SK-N-SH (cell line): ENCODE results near the gene RFX1. TPM values are rescaled to one million over a fixed set of nuclear protein-coding genes. Genes with fewer than 3 reads are reported as not detected.

ENCODE experiments used
- CTCF ChIA-PET: fragments of 300-600, 350-600 bp; formaldehyde crosslinking; extraction: SDS; loops from one replicate; lab custom pipeline; 2021; lab: Yijun Ruan, JAX
- POLR2A ChIA-PET: fragments of 350-600 bp; sonication (Branson Sonifier 250); formaldehyde crosslinking; extraction: SDS; loops from one replicate; lab custom pipeline; 2020; ENCODE audit warnings: antibody characterized with exemption, inconsistent platforms; lab: Yijun Ruan, JAX
- DNase-seq: peaks from one replicate; pipeline ENCODE4 v3.0.0; 2012
- H2AFZ ChIP-seq: fragments of 200-600 bp; sonication (generic); 2 replicates; pipeline ENCODE4 v1.8.1; 2016; ENCODE audit warnings: antibody characterized with exemption, mild to moderate bottlenecking, low read depth
- H3F3A ChIP-seq: fragments of 200-600 bp; sonication (generic); replicated peaks from 2 replicates; pipeline ENCODE3; 2016; ENCODE audit warnings: antibody characterized with exemption, mild to moderate bottlenecking; ENCODE audit not compliant: insufficient read depth
- H3K27ac ChIP-seq, 2 experiments: fragments of 200-500 bp in 1 of 2; fragments of 200-600 bp in 1 of 2; sonication (Bioruptor generic) in 1 of 2; sonication (generic), shearing (Covaris generic) in 1 of 2; 2 replicates each; pipeline versions ENCODE4 v1.5.1 to v1.6.1; 2014 to 2016; ENCODE audit warnings: low read depth in 2 of 2, inconsistent platforms in 1 of 2, low read length in 1 of 2, mild to moderate bottlenecking in 1 of 2, mixed read lengths in 1 of 2
- H3K27me3 ChIP-seq: fragments of 200-600 bp; sonication (generic), shearing (Covaris generic); 2 replicates; pipeline ENCODE4 v1.6.1; 2016; ENCODE audit warnings: mixed run types; ENCODE audit not compliant: insufficient read depth
- H3K36me3 ChIP-seq, 2 experiments: fragments of 200-500 bp in 1 of 2; fragments of 200-600 bp in 1 of 2; sonication (Bioruptor generic) in 1 of 2; sonication (generic) in 1 of 2; replicated peaks in 1 of 2; 2 replicates each; pipeline versions ENCODE3 to v1.5.1; 2014 to 2016; ENCODE audit warnings: low read length in 1 of 2, mild to moderate bottlenecking in 1 of 2; ENCODE audit not compliant: insufficient read depth in 2 of 2, control insufficient read depth in 1 of 2
- H3K4me1 ChIP-seq, 2 experiments: fragments of 200-500 bp in 1 of 2; fragments of 200-600 bp in 1 of 2; sonication (Bioruptor generic) in 1 of 2; sonication (generic), shearing (Covaris generic) in 1 of 2; 2 replicates each; pipeline versions ENCODE4 v1.5.1 to v1.6.1; 2014 to 2016; ENCODE audit warnings: low read depth in 1 of 2, low read length in 1 of 2, mixed run types in 1 of 2; ENCODE audit not compliant: insufficient read depth in 2 of 2, control insufficient read depth in 1 of 2
- H3K4me2 ChIP-seq: fragments of 200-600 bp; sonication (generic), shearing (Covaris generic); 2 replicates; pipeline ENCODE4 v1.6.1; 2017; ENCODE audit warnings: mixed run types
- H3K4me3 ChIP-seq, 2 experiments: fragments of 200-500 bp in 1 of 2; fragments of 200-600 bp in 1 of 2; sonication (Bioruptor generic) in 1 of 2; sonication (generic), shearing (Covaris generic) in 1 of 2; 2 replicates each; pipeline versions ENCODE4 v1.5.1 to v1.8.1; 2014 to 2016; ENCODE audit warnings: low read depth in 2 of 2, inconsistent platforms in 1 of 2, low read length in 1 of 2, mild to moderate bottlenecking in 1 of 2, mixed read lengths in 1 of 2, moderate library complexity in 1 of 2
- H3K79me2 ChIP-seq: fragments of 200-600 bp; sonication (generic); 2 replicates; pipeline ENCODE4 v1.8.1; 2017; ENCODE audit warnings: mild to moderate bottlenecking; ENCODE audit not compliant: insufficient read depth
- H3K9ac ChIP-seq: fragments of 200-600 bp; sonication (generic); 2 replicates; pipeline ENCODE4 v1.6.1; 2017; ENCODE audit warnings: mixed run types
- H3K9me2 ChIP-seq: fragments of 200-600 bp; sonication (generic); 2 replicates; pipeline ENCODE4 v1.6.1; 2017; ENCODE audit warnings: mixed run types
- H3K9me3 ChIP-seq: fragments of 200-600 bp; sonication (generic); 2 replicates; pipeline ENCODE4 v1.6.1; 2017; ENCODE audit warnings: mixed run types, mild to moderate bottlenecking, moderate library complexity
- H4K20me1 ChIP-seq: fragments of 200-600 bp; sonication (generic); 2 replicates; pipeline ENCODE4 v1.6.1; 2017; ENCODE audit warnings: mild to moderate bottlenecking, mixed run types; ENCODE audit not compliant: insufficient read depth
- CHD2 ChIP-seq: fragments of 150-350 bp; IDR thresholded peaks from 2 replicates; pipeline ENCODE4 v1.6.1; 2018; ENCODE audit warnings: low read length; ENCODE audit not compliant: partially characterized antibody
- ELF1 ChIP-seq: IDR thresholded peaks from 2 replicates; pipeline ENCODE4 v1.4.0; 2012
- EZH2phosphoT487 ChIP-seq: fragments of 200-600 bp; sonication (generic); IDR thresholded peaks from 2 replicates; pipeline ENCODE4 v1.6.1; 2017; ENCODE audit warnings: low read depth, mixed run types, mild to moderate bottlenecking, antibody characterized with exemption, moderate library complexity, borderline replicate concordance
- FOXM1 ChIP-seq: IDR thresholded peaks from 2 replicates; pipeline ENCODE4 v1.4.0; 2012; ENCODE audit warnings: low read depth, mild to moderate bottlenecking
- IRF3 ChIP-seq: fragments of 150-350 bp; IDR thresholded peaks from 2 replicates; pipeline ENCODE4 v1.6.1; 2016; ENCODE audit warnings: mild to moderate bottlenecking, low read depth, low read length
- MEF2A ChIP-seq: IDR thresholded peaks from 2 replicates; pipeline ENCODE4 v1.4.0; 2012; ENCODE audit warnings: low read depth, borderline replicate concordance
- MXI1 ChIP-seq: IDR thresholded peaks from 2 replicates; pipeline ENCODE4 v1.6.1; 2012; ENCODE audit warnings: mild to moderate bottlenecking, low read depth, low read length, improper control_type of control experiment
- NFIC ChIP-seq: IDR thresholded peaks from 2 replicates; pipeline ENCODE4 v1.4.0; 2012; ENCODE audit warnings: borderline replicate concordance
- NRF1 ChIP-seq: IDR thresholded peaks from 2 replicates; pipeline ENCODE4 v1.6.1; 2012; ENCODE audit warnings: low read depth, mild to moderate bottlenecking, low read length
- PBX3 ChIP-seq: IDR thresholded peaks from 2 replicates; pipeline ENCODE4; 2012
- RCOR1 ChIP-seq: fragments of 150-350 bp; IDR thresholded peaks from 2 replicates; pipeline ENCODE4 v1.6.1; 2017; ENCODE audit warnings: antibody characterized with exemption, low read length
- RXRA ChIP-seq: IDR thresholded peaks from 2 replicates; pipeline ENCODE4 v1.4.0; 2012; ENCODE audit warnings: low read depth, mild to moderate bottlenecking, borderline replicate concordance
- SMC3 ChIP-seq: IDR thresholded peaks from 2 replicates; pipeline ENCODE4 v1.6.1; 2012; ENCODE audit warnings: low read depth, low read length, improper control_type of control experiment
- TEAD4 ChIP-seq: IDR thresholded peaks from 2 replicates; pipeline ENCODE4 v1.4.0; 2012; ENCODE audit warnings: mild to moderate bottlenecking, borderline replicate concordance; ENCODE audit not compliant: insufficient read depth
- USF2 ChIP-seq: fragments of 150-350 bp; IDR thresholded peaks from 2 replicates; pipeline ENCODE4 v1.6.1; 2017; ENCODE audit warnings: antibody characterized with exemption, low read length, low read depth, borderline replicate concordance
- WGBS: methylation state at CpG from one replicate; pipeline ENCODE4 v1.1.6; 2017; ENCODE audit warnings: low lambda C conversion rate; 5-methylcytosine and 5-hydroxymethylcytosine counted together
- polyA plus RNA-seq, 3 experiments: library from polyadenylated mRNA; depleted of rRNA; stranded (reverse); fragments of >200 nt; gene quantifications; 2 replicates each; pipeline ENCODE4 v1.2.3, GENCODE V29; 2012

The RFX1 gene
- polyA plus RNA-seq, 1 of the 3 experiments (the other 2 are of a cell fraction): 1.5 TPM

GRCh38 chr19:13935765-13936510 lies 70.2 kb downstream of the RFX1 start:
- Histone ChIP-seq H3K9ac (no peak overlapping the region), H3K79me2 (no peaks in the 10 kb centered on the region), H3F3A (no peaks in the 10 kb centered on the region), H3K4me1 (peaks cover 0 to 26% of the 10 kb centered on the region in 2 experiments; a peak in 1 of 4 replicates), H3K27ac (peak overlapping the region in 1 of 2 experiments; percentile 43; a peak in 1 of 4 replicates), H2AFZ (no peak overlapping the region), H4K20me1 (no peaks in the 10 kb centered on the region), H3K9me2 (no peaks in the 10 kb centered on the region), H3K4me2 (no peak overlapping the region), H3K36me3 (peaks cover 0 to 2% of the 10 kb centered on the region in 2 experiments), H3K9me3 (no peaks in the 10 kb centered on the region), H3K4me3 (no peak overlapping the region), H3K27me3 (no peaks in the 10 kb centered on the region)
- ChIA-PET CTCF (interaction anchor here (0.9 to 1.3 kb wide), 3 partner anchors 24 to 108 kb away, joined by 3 to 7 read pairs (median 3); no protein-coding TSS in a partner anchor), POLR2A (interaction anchor here (1.1 kb wide), 1 partner anchor 16 kb away, joined by 5 read pairs; the partner anchor contains the start of gene DCAF15)
- peak; percentile 73 for DNase-seq
- no peak for TF ChIP-seq FOXM1
- TF ChIP-seq CHD2: peak; percentile 36
- WGBS: 89% methylated on average over 11 of the region's 22 CpGs

- H3K4me3 ChIP-seq: no peak overlapping the region
- H3K27me3 ChIP-seq: no peaks in the 10 kb centered on the region
- no peaks in the 10 kb centered on the region for H3K79me2 ChIP-seq
- CTCF ChIA-PET: interaction anchor here (1.4 kb wide), 1 partner anchor 17 kb away, joined by 3 read pairs; no protein-coding TSS in a partner anchor
- H4K20me1 ChIP-seq: no peaks in the 10 kb centered on the region
- no peaks in the 10 kb centered on the region for H3K9me3 ChIP-seq
- no peak for TF ChIP-seq ELF1
- TF ChIP-seq NRF1: no peak
- no peak for TF ChIP-seq EZH2phosphoT487
- no peak for TF ChIP-seq TEAD4
- H3K9ac ChIP-seq: no peak overlapping the region
- no peaks in the 10 kb centered on the region for H3F3A ChIP-seq
- H3K27ac ChIP-seq: no peak overlapping the region
- peaks cover 0 to 29% of the 10 kb centered on the region in 2 experiments; a peak in 1 of 4 replicates for H3K4me1 ChIP-seq
- no peak overlapping the region for H3K4me2 ChIP-seq
- POLR2A ChIA-PET: no interaction called here
- 92% methylated on average over 2 of the region's 2 CpGs for WGBS
- H2AFZ ChIP-seq: no peak overlapping the region
- DNase-seq: no peak
- H3K9me2 ChIP-seq: no peaks in the 10 kb centered on the region
- peaks cover 0 to 2% of the 10 kb centered on the region in 2 experiments for H3K36me3 ChIP-seq
Observed at GRCh38 chr19:13934785-13935109, 71.4 kb downstream of the RFX1 start.

- H3K4me1 ChIP-seq: peaks cover 0 to 25% of the 10 kb centered on the region in 2 experiments; a peak in 1 of 4 replicates
- ChIA-PET CTCF (interaction anchor here (0.9 kb wide), 1 partner anchor 17 kb away, joined by 4 read pairs; no protein-coding TSS in a partner anchor), POLR2A (interaction anchor here (1.7 kb wide), 1 partner anchor 17 kb away, joined by 3 read pairs; no protein-coding TSS in a partner anchor)
- no peak overlapping the region for H3K4me3 ChIP-seq
- 95% methylated on average over 22 of the region's 42 CpGs for WGBS
- no peaks in the 10 kb centered on the region for H3K9me3 ChIP-seq
- H3K27ac ChIP-seq: no peak overlapping the region
- no peaks in the 10 kb centered on the region for H3F3A ChIP-seq
- H3K27me3 ChIP-seq: no peaks in the 10 kb centered on the region
- no peaks in the 10 kb centered on the region for H4K20me1 ChIP-seq
- no peak overlapping the region for H3K9ac ChIP-seq
- H2AFZ ChIP-seq: no peak overlapping the region
- H3K9me2 ChIP-seq: no peaks in the 10 kb centered on the region
- H3K4me2 ChIP-seq: no peak overlapping the region
- no peaks in the 10 kb centered on the region for H3K79me2 ChIP-seq
- peaks cover 0 to 2% of the 10 kb centered on the region in 2 experiments for H3K36me3 ChIP-seq
- peak; percentile 18 for DNase-seq
- TF ChIP-seq MXI1 (no peak), RXRA (no peak), RCOR1 (no peak), EZH2phosphoT487 (no peak), USF2 (no peak), SMC3 (no peak), NFIC (no peak), PBX3 (no peak), IRF3 (no peak), MEF2A (no peak)
Observed at GRCh38 chr19:13932911-13933393, 73.2 kb downstream of the RFX1 start.
